ENCODE measurements around the gene CYP26B1.

CYP26B1 gene

DNA sequence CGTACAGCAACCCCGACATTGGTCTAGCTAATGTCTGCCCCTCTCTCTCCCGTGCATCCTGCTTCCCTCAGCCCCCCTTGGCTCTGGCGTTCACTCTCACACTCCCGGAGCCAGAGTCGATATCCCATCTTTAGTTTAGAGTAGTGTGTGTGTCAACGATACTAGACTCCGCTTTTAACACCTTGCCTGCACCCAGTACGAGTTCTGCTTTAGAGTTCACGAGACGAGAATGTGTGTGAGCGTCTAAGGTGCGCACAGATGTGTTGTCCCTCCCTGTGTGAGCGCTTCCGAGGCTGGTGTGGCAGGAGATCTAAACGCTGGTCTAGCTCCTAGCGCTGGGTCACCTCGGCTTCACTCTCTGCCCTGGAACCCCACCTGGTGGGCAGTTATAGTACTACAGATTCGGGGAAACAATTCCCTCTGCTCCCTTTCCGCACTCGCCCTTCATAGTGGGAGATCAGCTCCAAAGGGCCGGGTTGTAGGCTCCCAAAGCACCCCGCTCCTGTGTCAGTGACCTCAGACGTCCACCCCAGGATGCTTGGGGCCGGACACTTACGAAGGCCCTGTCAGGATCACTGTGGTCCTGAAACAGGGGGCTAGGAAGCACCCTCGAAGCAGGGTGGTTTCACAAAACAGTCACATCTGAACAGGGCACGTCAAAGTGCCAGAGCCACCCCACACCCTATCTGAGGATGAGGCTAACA, 2.6 kb upstream of the CYP26B1 start:
- H3K27me3 Mint-ChIP-seq, result peaks cover 72 to 100% of the 10 kb centered on the region in 2 donors
- peaks cover 27 to 28% of the 10 kb centered on the region in 2 donors for H3K4me1 Mint-ChIP-seq (ENCODE audit: low read depth in 2 of 2)
- H3K27ac Mint-ChIP-seq, result no peak overlapping the region
- ATAC-seq (replicated peaks) (peak; percentile 65), DNase-seq (peak; percentile 43 to 66 (median 50))
- H3K36me3 Mint-ChIP-seq (ENCODE audit: insufficient read depth), result no peaks in the 10 kb centered on the region
- no peaks in the 10 kb centered on the region for H3K9me3 Mint-ChIP-seq
- peak overlapping the region; percentile 78 to 92 for H3K4me3 Mint-ChIP-seq

DNA sequence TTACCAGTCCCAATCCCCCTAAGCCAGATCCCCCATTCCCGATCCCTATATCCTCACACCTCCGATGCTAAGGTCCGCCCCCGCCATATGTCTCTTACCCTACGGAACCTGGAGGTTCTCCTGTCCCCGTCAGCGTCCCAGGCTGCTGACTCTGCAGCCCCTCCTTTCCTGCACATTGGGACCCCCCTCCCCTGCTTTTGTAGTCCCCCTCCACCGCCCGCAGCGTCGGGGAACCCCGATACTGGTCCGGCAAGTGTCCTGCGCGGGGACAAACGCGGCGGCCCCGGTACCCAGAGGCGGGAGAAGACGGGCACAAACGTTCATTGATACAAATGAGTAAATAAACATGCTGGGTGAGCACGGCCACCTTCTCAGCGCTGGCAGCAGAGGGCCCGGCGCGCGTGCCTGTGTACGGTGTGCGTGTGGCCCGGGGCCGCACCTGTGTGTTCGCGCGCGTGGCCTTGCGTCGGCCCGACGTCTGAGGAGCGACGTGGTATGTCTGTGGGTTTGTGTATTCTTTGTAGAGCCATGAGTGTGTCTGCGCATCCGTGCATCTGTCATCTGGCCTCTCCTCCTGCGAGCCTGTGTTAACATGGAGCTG, 2.0 kb upstream of the CYP26B1 start:
- peaks cover 73 to 98% of the 10 kb centered on the region in 2 donors for H3K27me3 Mint-ChIP-seq
- H3K4me1 Mint-ChIP-seq (ENCODE audit: low read depth in 2 of 2), result peaks cover 27 to 29% of the 10 kb centered on the region in 2 donors
- DNase-seq (peak in 1 of 3 experiments; percentile 1), ATAC-seq (replicated peaks) (peak; percentile 49)
- H3K27ac Mint-ChIP-seq, result peak overlapping the region in 1 of 2 donors; percentile 86
- H3K4me3 Mint-ChIP-seq, result peak overlapping the region; percentile 78 to 92
- H3K9me3 Mint-ChIP-seq, result no peaks in the 10 kb centered on the region
- H3K36me3 Mint-ChIP-seq (ENCODE audit: insufficient read depth), result no peaks in the 10 kb centered on the region

DNA sequence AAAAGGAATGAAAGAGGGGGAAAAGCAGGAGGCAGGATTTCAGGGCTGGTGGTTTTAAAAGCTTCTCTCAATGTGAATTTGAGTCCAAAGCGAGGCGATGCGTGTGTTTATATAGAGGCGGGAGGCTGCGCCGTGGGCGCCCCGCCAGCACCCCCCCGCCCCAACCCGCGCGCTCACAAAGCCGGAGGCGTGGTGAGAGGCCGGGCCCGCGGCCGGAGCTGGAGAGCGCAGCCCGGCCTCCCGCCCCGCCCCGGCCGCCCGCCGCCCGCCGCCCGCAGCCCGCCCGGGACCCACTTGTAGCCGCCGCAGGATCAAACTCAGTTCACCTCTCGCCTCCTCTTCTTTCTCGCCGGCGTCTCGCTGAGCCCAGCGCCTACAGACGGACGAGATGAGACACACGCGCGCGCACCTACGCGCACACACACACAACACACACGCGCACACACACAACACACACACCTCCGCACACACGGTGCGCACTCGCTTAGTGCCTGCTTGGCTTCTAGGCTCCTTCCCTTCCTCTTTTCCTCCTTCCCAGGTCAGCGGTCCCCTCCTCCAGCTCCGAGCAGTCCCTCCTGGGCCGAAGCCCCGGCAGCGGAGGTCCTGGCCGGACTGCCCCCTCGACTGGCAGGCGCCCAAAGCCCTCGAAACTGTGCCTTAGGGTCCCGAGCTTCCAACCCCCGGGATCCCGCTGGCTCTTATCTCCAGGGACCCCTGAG, 1.3 kb upstream of the CYP26B1 start:
- Mint-ChIP-seq H3K27me3 (peaks cover 74 to 95% of the 10 kb centered on the region in 2 donors), H3K36me3 (ENCODE audit: insufficient read depth) (no peaks in the 10 kb centered on the region), H3K27ac (peak overlapping the region in 1 of 2 donors; percentile 86), H3K9me3 (no peaks in the 10 kb centered on the region), H3K4me1 (ENCODE audit: low read depth in 2 of 2) (peaks cover 29% of the 10 kb centered on the region in 2 donors), H3K4me3 (peak overlapping the region; percentile 78 to 92)
- ATAC-seq (replicated peaks), result peak; percentile 36
- DNase-seq, result peak in 1 of 3 experiments; percentile 1

DNA sequence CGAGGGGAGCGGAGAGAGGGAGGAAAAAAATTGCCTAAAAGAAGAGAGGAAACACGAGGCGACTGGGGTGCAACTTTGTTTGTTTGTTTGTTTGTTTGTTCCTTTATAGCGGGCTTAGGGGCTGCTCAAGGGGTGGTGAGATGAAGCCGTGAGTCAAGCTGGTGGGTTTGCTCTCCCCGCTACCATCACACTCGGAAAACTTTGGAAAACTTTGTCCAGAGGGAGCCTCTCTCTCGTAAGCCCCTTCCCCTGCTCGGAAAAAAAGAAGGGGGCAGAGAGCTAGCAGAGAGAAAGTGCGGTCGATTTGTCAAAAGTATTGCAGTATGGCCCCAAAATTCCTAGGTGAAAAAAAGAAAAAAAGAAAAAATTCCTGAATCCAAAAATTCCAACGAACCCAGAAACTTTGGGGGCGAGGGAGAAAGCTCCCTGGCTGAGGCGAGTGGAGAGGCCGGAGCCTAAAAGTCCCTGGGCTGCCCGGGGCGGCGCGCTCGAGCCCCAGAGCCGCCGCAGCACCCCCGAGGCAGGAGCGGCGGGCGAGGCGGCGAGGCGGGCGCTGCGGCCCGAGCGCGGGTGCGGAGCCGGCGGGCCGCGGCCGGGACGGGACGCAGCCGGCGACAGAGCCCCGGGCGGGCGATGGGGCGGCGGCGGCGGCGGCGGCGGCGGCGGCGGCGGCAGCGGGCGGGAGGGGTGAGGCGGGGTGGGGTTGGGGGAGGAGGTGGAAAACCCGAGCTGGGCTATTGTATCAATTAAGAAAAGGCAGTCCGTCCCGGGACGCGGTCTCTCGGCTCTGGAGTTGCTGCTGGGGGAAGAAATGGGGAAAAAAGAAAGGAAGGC, 558 bp upstream of the CYP26B1 start:
- ATAC-seq (replicated peaks) (no peak), DNase-seq (no peak)
- Mint-ChIP-seq H3K27ac (no peak overlapping the region), H3K27me3 (peaks cover 78 to 95% of the 10 kb centered on the region in 2 donors), H3K4me1 (ENCODE audit: low read depth in 2 of 2) (peaks cover 29 to 30% of the 10 kb centered on the region in 2 donors), H3K9me3 (no peaks in the 10 kb centered on the region), H3K36me3 (ENCODE audit: insufficient read depth) (no peaks in the 10 kb centered on the region), H3K4me3 (peak overlapping the region; percentile 78 to 92)

DNA sequence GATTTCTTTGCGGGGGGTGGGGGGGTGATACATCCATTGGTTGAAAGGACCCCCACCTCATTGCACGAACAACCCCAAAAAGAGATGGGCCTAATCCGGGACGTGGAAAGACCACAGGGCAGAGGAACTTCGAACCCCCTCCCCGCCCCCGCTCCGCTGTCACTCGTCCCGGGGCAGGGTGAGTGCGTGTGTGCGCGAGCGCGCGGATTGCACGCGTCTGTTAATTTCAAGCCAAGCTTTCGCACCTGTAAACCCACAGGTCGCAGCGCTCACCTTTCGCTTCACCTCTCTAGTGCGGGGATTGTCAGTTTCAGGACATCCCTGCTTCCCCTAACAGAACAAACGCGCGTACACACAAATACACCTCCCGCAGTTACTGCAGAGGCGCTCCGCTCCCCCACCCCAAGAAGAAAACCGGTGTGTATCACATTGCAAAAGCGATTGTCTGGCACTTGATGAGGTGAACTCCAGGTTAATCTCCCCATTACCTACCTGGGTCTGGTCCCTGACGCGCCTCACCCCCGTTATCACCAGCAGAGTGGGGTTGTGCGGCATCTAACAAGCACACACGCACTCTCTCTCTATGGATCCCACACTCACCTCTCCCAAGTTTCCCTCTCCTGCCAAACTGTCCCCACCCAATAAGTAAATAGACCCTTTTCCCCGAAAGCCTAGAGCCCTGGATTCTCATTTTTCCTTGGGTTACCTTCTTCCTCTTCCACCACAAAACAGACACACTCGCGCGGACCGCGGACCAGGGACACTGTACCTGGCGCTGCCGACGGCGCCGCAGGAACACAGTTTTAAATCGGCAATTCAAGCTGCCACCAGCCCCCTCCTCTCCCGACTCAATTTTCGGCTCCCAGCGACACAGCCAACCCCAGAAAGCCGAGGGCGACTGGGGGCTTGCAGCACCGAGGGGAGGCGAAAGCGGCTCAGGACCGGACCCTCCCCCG, 1.0 kb downstream of the CYP26B1 start:
- H3K27ac Mint-ChIP-seq, result no peak overlapping the region
- no peaks in the 10 kb centered on the region for H3K36me3 Mint-ChIP-seq (ENCODE audit: insufficient read depth)
- peak overlapping the region; percentile 53 to 56 for H3K4me3 Mint-ChIP-seq
- no peaks in the 10 kb centered on the region for H3K9me3 Mint-ChIP-seq
- no peak for ATAC-seq (replicated peaks)
- no peak for DNase-seq
- H3K4me1 Mint-ChIP-seq (ENCODE audit: low read depth in 2 of 2), result peaks cover 29 to 30% of the 10 kb centered on the region in 2 donors
- H3K27me3 Mint-ChIP-seq, result peaks cover 80 to 93% of the 10 kb centered on the region in 2 donors

DNA sequence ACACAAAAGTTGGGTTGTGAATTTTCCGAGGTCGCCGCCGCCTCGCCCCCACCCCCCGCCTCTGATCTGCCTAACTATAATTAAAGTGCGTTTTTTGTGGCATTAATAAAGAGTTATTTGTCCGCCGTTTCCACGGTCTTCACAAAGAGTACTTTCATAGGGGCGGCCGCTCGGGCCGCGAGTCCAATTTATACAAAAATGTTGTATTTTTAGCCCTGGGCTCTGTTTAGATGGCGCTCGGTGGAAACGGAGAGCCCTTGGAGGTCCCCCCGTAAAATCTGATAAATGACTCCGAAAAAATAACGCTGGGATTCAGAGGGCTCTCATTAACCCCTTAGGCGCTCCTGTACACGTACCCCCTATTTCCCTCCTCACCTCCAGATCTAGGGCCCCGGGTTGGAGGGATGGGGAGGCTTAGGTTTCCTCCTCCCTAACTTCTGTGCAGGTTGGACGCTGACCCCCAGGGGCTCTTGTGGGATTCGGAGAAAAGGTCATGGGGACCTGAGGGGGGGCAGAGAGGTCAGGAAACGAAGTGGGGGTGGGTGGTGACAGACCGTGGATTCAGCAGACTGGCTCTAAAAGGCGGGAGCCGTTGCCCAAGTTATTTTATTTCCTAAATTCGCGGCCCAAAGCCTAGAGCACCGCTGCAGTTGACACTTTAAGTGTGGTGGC, 1.9 kb downstream of the CYP26B1 start:
- no peaks in the 10 kb centered on the region for H3K36me3 Mint-ChIP-seq (ENCODE audit: insufficient read depth)
- no peaks in the 10 kb centered on the region for H3K9me3 Mint-ChIP-seq
- H3K27ac Mint-ChIP-seq, result no peak overlapping the region
- H3K4me3 Mint-ChIP-seq, result peak overlapping the region; percentile 71 to 78
- ATAC-seq (replicated peaks) (no peak), DNase-seq (no peak)
- H3K27me3 Mint-ChIP-seq, result peaks cover 71 to 93% of the 10 kb centered on the region in 2 donors
- peaks cover 29 to 30% of the 10 kb centered on the region in 2 donors for H3K4me1 Mint-ChIP-seq (ENCODE audit: low read depth in 2 of 2)

DNA sequence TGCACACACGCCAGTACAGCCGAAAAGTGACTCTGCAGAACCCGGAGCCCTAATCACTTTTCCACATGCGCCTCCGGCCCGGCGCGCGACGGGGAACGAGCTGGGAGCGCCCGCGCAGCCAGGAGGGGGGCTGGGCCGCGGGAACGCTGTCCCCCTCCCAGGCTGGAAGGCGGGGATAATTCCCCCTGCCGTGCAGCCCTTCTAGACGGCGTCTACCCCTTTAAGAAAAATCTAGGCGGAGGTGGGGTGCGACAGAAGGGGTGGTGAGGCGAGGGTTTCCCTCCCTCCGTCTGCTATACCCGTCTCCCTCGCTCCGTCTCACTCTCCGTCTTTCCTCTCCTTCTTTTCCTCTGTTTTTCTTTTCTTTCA, 2.4 kb downstream of the CYP26B1 start:
- no peak for DNase-seq
- H3K27ac Mint-ChIP-seq, result no peak overlapping the region
- no peak for ATAC-seq (replicated peaks)
- no peaks in the 10 kb centered on the region for H3K9me3 Mint-ChIP-seq
- no peaks in the 10 kb centered on the region for H3K36me3 Mint-ChIP-seq (ENCODE audit: insufficient read depth)
- H3K4me1 Mint-ChIP-seq (ENCODE audit: low read depth in 2 of 2), result peaks cover 28% of the 10 kb centered on the region in 2 donors
- H3K4me3 Mint-ChIP-seq, result peak overlapping the region; percentile 71 to 78
- peaks cover 66 to 92% of the 10 kb centered on the region in 2 donors for H3K27me3 Mint-ChIP-seq

DNA sequence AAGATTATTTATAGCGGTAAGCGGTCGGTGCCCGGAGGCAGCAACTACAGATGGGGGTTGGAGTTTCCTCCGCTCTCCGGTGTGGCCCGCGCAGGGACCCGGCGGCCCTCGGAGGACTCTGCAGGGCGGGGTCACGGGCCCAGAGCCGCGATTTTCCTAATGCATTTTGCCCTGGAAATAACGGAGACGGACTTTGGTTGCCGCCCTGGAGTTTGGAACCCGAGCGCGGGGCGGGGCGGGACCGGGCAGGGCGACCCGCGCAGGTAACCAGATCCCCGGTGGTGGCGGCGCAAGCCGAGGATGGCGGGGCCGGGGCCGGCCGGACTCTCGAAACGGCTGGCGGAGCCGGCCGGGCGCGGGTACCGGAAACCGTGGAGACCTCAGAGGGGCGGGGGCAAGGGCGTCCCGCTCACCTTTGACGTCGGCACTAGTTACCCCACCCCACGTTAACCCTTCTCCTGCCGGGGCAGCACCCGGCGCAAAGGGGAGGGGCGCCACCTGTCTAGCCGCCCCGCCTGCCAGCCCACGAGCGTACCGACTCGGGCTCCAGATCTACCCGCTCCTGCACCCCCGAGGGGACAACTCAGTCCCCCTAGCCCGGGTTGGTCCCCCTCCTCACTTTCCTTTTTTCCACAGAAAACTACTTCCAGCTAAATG, 2.9 kb downstream of the CYP26B1 start:
- H3K36me3 Mint-ChIP-seq (ENCODE audit: insufficient read depth), result no peaks in the 10 kb centered on the region
- H3K4me3 Mint-ChIP-seq, result peak overlapping the region; percentile 71 to 78
- H3K9me3 Mint-ChIP-seq, result no peaks in the 10 kb centered on the region
- peak in 1 of 3 experiments; percentile 1 for DNase-seq
- H3K27ac Mint-ChIP-seq, result no peak overlapping the region
- no peak for ATAC-seq (replicated peaks)
- peaks cover 23% of the 10 kb centered on the region in 2 donors for H3K4me1 Mint-ChIP-seq (ENCODE audit: low read depth in 2 of 2)
- H3K27me3 Mint-ChIP-seq, result peaks cover 61 to 87% of the 10 kb centered on the region in 2 donors

DNA sequence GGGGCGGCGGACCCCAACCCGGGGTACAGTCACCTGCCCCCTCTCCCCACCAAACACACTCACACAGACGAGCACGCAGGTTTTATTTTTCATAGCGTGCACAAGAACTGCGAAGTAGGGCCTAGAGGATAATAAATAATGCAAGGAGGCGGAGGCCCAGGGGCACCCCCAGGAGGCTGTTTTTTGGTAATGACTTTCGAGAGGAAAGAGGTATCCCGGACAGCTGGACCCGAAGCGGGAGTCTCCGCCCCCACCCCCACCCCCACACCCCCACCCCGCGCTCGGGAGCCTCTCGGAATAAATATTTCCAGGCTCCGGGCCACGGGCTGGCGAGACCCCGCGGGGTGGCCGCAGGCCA, 3.4 kb downstream of the CYP26B1 start:
- no peaks in the 10 kb centered on the region for H3K36me3 Mint-ChIP-seq (ENCODE audit: insufficient read depth)
- peaks cover 56 to 82% of the 10 kb centered on the region in 2 donors for H3K27me3 Mint-ChIP-seq
- H3K4me1 Mint-ChIP-seq (ENCODE audit: low read depth in 2 of 2), result peaks cover 18% of the 10 kb centered on the region in 2 donors
- no peak overlapping the region for H3K27ac Mint-ChIP-seq
- peak overlapping the region; percentile 27 to 51 for H3K4me3 Mint-ChIP-seq
- DNase-seq (no peak), ATAC-seq (replicated peaks) (no peak)
- no peaks in the 10 kb centered on the region for H3K9me3 Mint-ChIP-seq

DNA sequence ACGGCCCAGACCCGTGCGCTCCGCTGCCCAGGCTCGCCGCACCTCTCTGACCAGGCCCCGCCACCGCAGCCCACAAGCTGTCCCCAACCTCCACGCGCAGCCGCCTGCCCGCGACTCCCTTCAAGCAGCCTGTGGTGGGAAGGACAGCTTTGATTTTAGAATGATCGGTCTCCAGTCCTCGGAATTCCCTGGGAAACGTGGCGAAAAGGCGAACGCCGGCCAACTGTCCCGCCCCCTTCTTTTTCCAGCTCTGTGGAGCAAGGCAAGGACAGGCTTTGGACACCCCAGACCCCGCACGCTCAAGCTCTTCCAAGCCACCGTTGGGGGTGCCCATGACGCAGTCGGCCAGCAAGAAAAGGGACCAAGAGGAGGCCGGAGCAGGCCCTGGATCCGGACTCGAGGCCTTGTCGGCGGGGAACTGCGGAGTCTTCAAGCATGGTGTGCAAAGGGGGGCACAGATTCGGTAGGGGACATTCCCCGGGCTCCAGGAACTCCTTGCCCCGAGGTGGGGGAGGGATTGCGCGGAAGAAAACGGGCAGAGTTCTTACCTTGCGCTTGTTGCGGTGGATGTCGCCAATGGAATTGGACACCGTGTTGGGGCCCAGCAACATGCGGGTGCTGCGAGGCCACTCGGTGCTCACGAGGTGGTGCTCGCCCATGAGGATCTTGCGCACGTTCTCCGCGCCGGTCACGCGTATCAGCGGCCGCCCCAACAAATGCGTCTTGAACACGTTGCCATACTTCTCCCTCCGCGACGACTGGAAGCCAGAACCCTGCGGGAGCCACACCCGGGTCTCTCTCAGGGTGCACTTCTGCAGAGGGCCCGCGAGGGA, 4.0 kb downstream of the CYP26B1 start:
- Mint-ChIP-seq H3K27me3 (peaks cover 50 to 76% of the 10 kb centered on the region in 2 donors), H3K36me3 (ENCODE audit: insufficient read depth) (no peaks in the 10 kb centered on the region), H3K27ac (no peak overlapping the region), H3K4me3 (peak overlapping the region; percentile 27 to 51), H3K9me3 (no peaks in the 10 kb centered on the region), H3K4me1 (ENCODE audit: low read depth in 2 of 2) (peaks cover 14% of the 10 kb centered on the region in 2 donors)
- peak in 1 of 3 experiments; percentile 0 for DNase-seq
- ATAC-seq (replicated peaks), result no peak
